ENCODE data around the gene THSD7A.

GRCh38 chr7:11592699-11593098 is 239.3 kb downstream of the THSD7A start:
- TF ChIP-seq CTCF (IDR thresholded peaks at IDR 0.05) (no peak), STAT6 (CRISPR knock-in tag; conservative IDR thresholded peaks at IDR 0.05; ENCODE audit: low read depth) (no peak), CREB1 (CRISPR knock-in tag; IDR thresholded peaks at IDR 0.05) (no peak), MAX (CRISPR knock-in tag; IDR thresholded peaks at IDR 0.05) (no peak), ZNF232 (CRISPR knock-in tag; IDR thresholded peaks at IDR 0.05) (no peak), CREM (CRISPR knock-in tag; IDR thresholded peaks at IDR 0.05) (no peak), ZNF512 (CRISPR knock-in tag; IDR thresholded peaks at IDR 0.05; ENCODE audit: borderline replicate concordance) (no peak), HMGXB4 (CRISPR knock-in tag; IDR thresholded peaks at IDR 0.05) (no peak), NR2C2 (CRISPR knock-in tag; IDR thresholded peaks at IDR 0.05) (no peak), ZSCAN18 (CRISPR knock-in tag; IDR thresholded peaks at IDR 0.05) (no peak), IRF1 (CRISPR knock-in tag; IDR thresholded peaks at IDR 0.05) (no peak), USF1 (CRISPR knock-in tag; IDR thresholded peaks at IDR 0.05) (no peak)
